ENCODE data around the gene ZC3H12C.

GRCh38 chr11:110046775-110047380, 46.3 kb upstream of the ZC3H12C start:
- TF ChIP-seq, protein P1, sequence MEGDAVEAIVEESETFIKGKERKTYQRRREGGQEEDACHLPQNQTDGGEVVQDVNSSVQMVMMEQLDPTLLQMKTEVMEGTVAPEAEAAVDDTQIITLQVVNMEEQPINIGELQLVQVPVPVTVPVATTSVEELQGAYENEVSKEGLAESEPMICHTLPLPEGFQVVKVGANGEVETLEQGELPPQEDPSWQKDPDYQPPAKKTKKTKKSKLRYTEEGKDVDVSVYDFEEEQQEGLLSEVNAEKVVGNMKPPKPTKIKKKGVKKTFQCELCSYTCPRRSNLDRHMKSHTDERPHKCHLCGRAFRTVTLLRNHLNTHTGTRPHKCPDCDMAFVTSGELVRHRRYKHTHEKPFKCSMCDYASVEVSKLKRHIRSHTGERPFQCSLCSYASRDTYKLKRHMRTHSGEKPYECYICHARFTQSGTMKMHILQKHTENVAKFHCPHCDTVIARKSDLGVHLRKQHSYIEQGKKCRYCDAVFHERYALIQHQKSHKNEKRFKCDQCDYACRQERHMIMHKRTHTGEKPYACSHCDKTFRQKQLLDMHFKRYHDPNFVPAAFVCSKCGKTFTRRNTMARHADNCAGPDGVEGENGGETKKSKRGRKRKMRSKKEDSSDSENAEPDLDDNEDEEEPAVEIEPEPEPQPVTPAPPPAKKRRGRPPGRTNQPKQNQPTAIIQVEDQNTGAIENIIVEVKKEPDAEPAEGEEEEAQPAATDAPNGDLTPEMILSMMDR (IDR thresholded peaks at IDR 0.05) = no peak
- TF ChIP-seq POLR2A (IDR thresholded peaks at IDR 0.05) = no peak

Measured in Peyer's patch (tissue), 4 donors.